Measurements from ENCODE around the gene ARID1B. TPM values are rescaled to one million over a fixed set of nuclear protein-coding genes. Genes with fewer than 3 reads are reported as not detected.

The ARID1B gene
- total RNA-seq, 1 experiment from 2014 or later, result 91.7 TPM

DNA sequence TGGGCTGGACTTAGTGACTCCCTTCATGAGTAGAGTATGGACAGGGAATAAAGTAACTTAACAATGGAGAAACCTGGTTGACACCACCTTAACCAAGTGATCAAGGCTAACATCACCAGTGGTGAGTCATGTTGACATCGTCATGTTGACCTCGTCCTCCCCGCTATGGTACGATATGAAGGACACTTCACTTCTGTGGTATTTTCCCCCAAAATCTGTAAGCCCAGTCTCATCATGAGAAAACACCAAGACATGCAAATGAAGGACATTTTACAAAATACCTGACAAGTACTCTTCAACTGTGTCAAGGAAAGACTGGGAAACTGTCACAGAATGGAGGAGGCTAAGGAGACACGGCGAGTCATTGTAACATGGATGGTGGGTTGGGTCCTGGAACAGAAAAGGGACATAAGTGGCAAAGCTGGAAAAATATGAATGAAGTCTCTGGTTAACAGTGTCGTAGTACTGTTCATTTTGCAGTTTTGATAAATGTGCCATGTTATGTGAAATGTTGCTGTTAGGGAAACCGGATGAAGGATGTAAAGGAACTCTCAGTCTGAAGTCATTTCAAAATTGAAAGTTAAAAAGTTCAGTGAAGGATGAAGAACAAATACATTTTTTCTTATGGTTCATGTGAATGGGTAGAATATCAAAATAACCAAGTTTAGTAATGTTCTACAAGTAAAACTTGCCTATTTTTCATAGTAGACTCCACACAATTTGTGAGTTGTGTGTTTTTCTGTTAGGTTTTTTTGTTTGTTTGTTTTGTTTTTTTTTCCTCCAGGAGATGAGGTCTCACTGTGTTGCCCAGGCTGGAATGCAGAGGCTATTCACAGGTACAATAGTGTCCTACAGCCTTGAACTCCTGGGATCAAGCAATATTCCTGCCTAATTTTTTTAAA, 298.6 kb downstream of the ARID1B start:
- in situ Hi-C loops (cut with HindIII; ENCODE audit: low pct_unique_long_range_greater_than_20kb, low sequenced_read_pairs), result no loop called here
- H3K9me3 ChIP-seq (ENCODE audit: control insufficient read depth, insufficient read depth, low read depth, low read length), result no peaks in the 10 kb centered on the region
- H3K27me3 ChIP-seq (ENCODE audit: control insufficient read depth, insufficient read depth, low read length), result no peaks in the 10 kb centered on the region
- DNase-seq (ENCODE audit: low read depth, low spot score) (no peak), ATAC-seq (no peak)
- no peaks in the 10 kb centered on the region; the same call in 1 of the 2 replicates for H3K36me3 ChIP-seq (ENCODE audit: control insufficient read depth, insufficient read depth, low read length)
- H3K4me3 ChIP-seq (ENCODE audit: low read depth in 2 of 2, low read length in 2 of 2), result no peak overlapping the region
- no peak for TF ChIP-seq TCF7L2 (IDR thresholded peaks at IDR 0.05; ENCODE audit: low read depth, low read length)
- TF ChIP-seq POLR2AphosphoS5 (IDR thresholded peaks at IDR 0.05; ENCODE audit: low read depth, low read length), result no peak
- no peak for TF ChIP-seq SIN3A (IDR thresholded peaks at IDR 0.05; ENCODE audit: borderline replicate concordance, insufficient read depth, low read depth, low read length)
- TF ChIP-seq REST (IDR thresholded peaks at IDR 0.05; ENCODE audit: insufficient read depth in 1 of 2, low read depth in 2 of 2, low read length in 1 of 2), result no peak
- TF ChIP-seq, protein P1, sequence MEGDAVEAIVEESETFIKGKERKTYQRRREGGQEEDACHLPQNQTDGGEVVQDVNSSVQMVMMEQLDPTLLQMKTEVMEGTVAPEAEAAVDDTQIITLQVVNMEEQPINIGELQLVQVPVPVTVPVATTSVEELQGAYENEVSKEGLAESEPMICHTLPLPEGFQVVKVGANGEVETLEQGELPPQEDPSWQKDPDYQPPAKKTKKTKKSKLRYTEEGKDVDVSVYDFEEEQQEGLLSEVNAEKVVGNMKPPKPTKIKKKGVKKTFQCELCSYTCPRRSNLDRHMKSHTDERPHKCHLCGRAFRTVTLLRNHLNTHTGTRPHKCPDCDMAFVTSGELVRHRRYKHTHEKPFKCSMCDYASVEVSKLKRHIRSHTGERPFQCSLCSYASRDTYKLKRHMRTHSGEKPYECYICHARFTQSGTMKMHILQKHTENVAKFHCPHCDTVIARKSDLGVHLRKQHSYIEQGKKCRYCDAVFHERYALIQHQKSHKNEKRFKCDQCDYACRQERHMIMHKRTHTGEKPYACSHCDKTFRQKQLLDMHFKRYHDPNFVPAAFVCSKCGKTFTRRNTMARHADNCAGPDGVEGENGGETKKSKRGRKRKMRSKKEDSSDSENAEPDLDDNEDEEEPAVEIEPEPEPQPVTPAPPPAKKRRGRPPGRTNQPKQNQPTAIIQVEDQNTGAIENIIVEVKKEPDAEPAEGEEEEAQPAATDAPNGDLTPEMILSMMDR (IDR thresholded peaks at IDR 0.05), result no peak
- CTCF ChIA-PET, result no interaction called here
- POLR2A ChIA-PET, result no interaction called here
- no peak overlapping the region for H3K27ac ChIP-seq (ENCODE audit: low read length)
- peaks cover 21% of the 10 kb centered on the region for H3K4me1 ChIP-seq (ENCODE audit: control insufficient read depth, insufficient read depth, low read length)
- BruUV-seq (replicated peaks), result no TSS peak
- intact Hi-C loops (cut with micrococcal nuclease; ENCODE audit: unreplicated experiment), result no loop called here

DNA sequence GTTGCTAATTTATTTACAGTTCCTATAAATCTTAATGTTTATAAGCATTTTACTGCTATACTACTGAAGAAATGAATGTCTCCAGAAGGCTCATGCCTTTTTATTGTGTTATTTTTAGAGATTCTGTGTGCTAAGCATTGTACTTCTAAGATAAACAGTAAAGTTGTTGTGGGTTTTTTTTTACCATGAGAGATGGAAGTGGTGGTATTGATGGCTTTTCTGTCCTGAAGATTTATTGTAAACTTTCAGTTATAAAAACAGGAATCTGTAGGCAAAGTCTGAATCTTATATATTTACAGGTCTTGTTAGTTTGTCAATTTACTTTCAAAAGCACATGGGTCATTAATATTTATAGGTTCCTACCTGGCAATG, 299.3 kb downstream of the ARID1B start:
- peaks cover 15% of the 10 kb centered on the region for H3K4me1 ChIP-seq (ENCODE audit: control insufficient read depth, insufficient read depth, low read length)
- no peaks in the 10 kb centered on the region for H3K9me3 ChIP-seq (ENCODE audit: control insufficient read depth, insufficient read depth, low read depth, low read length)
- no peak for DNase-seq (ENCODE audit: low read depth, low spot score)
- H3K27me3 ChIP-seq (ENCODE audit: control insufficient read depth, insufficient read depth, low read length), result no peaks in the 10 kb centered on the region
- no peak for TF ChIP-seq POLR2AphosphoS5 (IDR thresholded peaks at IDR 0.05; ENCODE audit: low read depth, low read length)
- TF ChIP-seq, protein P1 (IDR thresholded peaks at IDR 0.05), result no peak
- TF ChIP-seq REST (IDR thresholded peaks at IDR 0.05; ENCODE audit: insufficient read depth in 1 of 2, low read depth in 2 of 2, low read length in 1 of 2), result no peak
- no peak for TF ChIP-seq TCF7L2 (IDR thresholded peaks at IDR 0.05; ENCODE audit: low read depth, low read length)
- TF ChIP-seq SIN3A (IDR thresholded peaks at IDR 0.05; ENCODE audit: borderline replicate concordance, insufficient read depth, low read depth, low read length), result no peak
- in situ Hi-C loops (cut with HindIII; ENCODE audit: low pct_unique_long_range_greater_than_20kb, low sequenced_read_pairs) (no loop called here), intact Hi-C loops (cut with micrococcal nuclease; ENCODE audit: unreplicated experiment) (no loop called here)
- H3K27ac ChIP-seq (ENCODE audit: low read length), result no peak overlapping the region
- ChIA-PET CTCF (no interaction called here), POLR2A (no interaction called here)
- no peak overlapping the region for H3K4me3 ChIP-seq (ENCODE audit: low read depth in 2 of 2, low read length in 2 of 2)
- ATAC-seq, result no peak
- no peaks in the 10 kb centered on the region; the same call in 1 of the 2 replicates for H3K36me3 ChIP-seq (ENCODE audit: control insufficient read depth, insufficient read depth, low read length)
- BruUV-seq (replicated peaks), result no TSS peak
